Lower leg skin (tissue), 3 donors: ENCODE results near the gene METTL4.

Source experiments
- CTCF ChIP-seq, 3 donors: fragments of 450-650 bp; IDR thresholded peaks; one replicate each; pipeline ENCODE4 v1.5.1; 2016; ENCODE audit warnings: antibody characterized with exemption in 3 of 3, mild to moderate bottlenecking in 3 of 3, moderate library complexity in 2 of 3
- POLR2A ChIP-seq, 2 donors: fragments of 450-650 bp; IDR thresholded peaks; one replicate each; pipeline ENCODE4 v1.6.1; 2016 to 2017; ENCODE audit warnings: antibody characterized with exemption in 2 of 2, mild to moderate bottlenecking in 1 of 2, moderate library complexity in 1 of 2

DNA sequence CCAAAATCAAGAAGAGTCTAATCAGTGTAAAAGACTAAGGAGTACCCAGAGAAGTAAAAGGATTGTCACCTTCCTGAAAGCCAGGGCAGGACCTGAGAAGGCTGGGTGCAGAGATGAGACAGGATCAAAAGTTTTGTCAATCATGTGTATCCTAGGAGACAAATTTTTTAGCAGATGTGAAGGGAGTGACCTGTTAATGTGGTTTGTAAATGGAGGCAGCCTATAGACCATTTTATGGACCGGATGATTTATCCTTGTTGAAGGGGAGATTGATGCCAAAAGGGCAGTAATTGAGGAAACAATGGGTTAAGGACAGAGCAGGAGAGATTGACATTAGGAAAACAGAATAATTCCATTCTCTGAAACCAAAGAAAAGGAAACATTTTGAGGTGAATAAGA is 865 bp upstream of the METTL4 start:
- no peak for TF ChIP-seq CTCF (IDR thresholded peaks at IDR 0.05)
- no peak for TF ChIP-seq POLR2A (IDR thresholded peaks at IDR 0.05)
